Transverse colon (tissue), 4 donors: ENCODE measurements around the gene FCHSD1.

ENCODE experiments used
- EP300 ChIP-seq: sonication (generic); formaldehyde crosslinking; IDR thresholded peaks from one replicate; pipeline ENCODE4 v1.6.1; 2017; ENCODE audit warnings: antibody characterized with exemption, low read depth
- POLR2AphosphoS5 ChIP-seq, 3 donors: sonication (generic); formaldehyde crosslinking; IDR thresholded peaks; one replicate each; pipeline ENCODE4 v1.6.1; 2016; ENCODE audit warnings: antibody characterized with exemption in 3 of 3
- TF ChIP-seq, protein P1 (sequence below), 5 experiments: fragments of 200-600 bp in 3 of 5; fragments of 450-650 bp in 2 of 5; sonication (generic) in 3 of 5; IDR thresholded peaks; 1 replicate in 2 of 5; 2 replicates in 3 of 5; pipeline ENCODE4 v1.5.1; 2016 to 2017; ENCODE audit warnings: antibody characterized with exemption in 5 of 5, inconsistent platforms in 3 of 5, mild to moderate bottlenecking in 2 of 5, moderate library complexity in 1 of 5

DNA sequence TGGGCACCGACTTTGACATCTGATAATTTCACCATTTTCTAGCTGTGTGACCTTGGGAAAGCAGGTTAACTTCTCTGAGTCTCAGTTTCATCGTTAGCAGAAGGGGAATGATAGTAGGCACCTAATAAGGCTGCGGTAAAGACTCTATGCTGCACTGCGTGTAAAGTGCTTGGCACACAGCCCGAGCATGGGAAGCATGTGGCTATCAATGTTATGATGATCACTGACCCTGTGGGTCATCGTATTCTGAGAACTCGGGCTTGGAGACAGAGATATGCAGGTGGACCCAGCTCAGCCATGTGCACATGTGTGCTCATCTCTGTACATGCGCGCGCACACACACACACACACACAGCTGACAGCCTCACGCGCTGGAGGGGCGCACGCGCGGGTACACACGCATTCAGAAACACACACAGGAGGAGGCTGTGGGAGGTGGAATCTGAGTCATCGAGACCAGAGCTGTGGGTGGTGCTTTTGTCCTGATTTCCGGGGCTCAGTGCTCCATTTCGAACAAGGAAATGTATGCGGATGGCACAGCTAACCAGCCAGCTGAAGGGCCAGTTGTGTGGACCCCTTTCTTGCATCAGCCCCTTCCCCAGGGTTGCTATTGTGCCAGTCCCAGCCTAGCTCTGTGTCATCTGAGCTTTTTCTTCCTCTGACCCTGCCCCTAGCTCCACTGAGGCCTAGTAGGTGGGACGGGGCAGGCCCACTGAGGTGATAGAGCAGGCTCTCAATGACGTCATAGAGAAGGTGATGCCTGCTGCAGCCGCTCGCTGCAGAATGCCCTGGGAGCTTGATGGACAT, 41.9 kb upstream of the FCHSD1 start:
- TF ChIP-seq POLR2AphosphoS5 (IDR thresholded peaks at IDR 0.05) (no peak), EP300 (no peak)
- TF ChIP-seq, protein P1, sequence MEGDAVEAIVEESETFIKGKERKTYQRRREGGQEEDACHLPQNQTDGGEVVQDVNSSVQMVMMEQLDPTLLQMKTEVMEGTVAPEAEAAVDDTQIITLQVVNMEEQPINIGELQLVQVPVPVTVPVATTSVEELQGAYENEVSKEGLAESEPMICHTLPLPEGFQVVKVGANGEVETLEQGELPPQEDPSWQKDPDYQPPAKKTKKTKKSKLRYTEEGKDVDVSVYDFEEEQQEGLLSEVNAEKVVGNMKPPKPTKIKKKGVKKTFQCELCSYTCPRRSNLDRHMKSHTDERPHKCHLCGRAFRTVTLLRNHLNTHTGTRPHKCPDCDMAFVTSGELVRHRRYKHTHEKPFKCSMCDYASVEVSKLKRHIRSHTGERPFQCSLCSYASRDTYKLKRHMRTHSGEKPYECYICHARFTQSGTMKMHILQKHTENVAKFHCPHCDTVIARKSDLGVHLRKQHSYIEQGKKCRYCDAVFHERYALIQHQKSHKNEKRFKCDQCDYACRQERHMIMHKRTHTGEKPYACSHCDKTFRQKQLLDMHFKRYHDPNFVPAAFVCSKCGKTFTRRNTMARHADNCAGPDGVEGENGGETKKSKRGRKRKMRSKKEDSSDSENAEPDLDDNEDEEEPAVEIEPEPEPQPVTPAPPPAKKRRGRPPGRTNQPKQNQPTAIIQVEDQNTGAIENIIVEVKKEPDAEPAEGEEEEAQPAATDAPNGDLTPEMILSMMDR (IDR thresholded peaks at IDR 0.05) = no peak
